RPMI8226 (cell line): ENCODE data around the gene DNAJB7.
A peak's percentile ranks its signal among the peaks of the same experiment; 100 is the strongest.
"Not testable (repeated sequence)": the region's sequence is repeated elsewhere in the genome, so short reads cannot be mapped to it uniquely, and the experiment has no call there.

Experiments used
- DNase-seq: peaks from one replicate; pipeline ENCODE4 v3.0.0-alpha.2; 2015

Gene DNAJB7

DNA sequence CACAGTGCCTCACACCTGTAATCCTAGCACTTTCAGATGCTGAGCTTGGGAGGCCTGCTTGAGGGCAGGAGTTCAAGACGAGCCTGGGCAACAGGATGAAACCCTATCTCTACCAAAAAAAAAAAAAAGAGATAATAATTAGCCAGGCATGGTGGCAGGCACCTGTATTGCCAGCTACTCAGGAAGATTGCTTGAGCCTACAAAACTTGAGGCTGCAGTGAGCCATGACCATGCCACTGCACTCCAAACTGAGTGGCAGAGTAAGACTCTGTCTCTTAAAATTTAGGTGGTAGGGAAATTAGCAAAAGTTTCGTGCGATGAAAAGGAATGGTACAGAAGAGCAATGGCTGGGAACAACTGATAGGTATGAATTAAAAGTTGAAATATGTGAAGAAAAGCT, 23.4 kb downstream of the DNAJB7 start:
- peak; percentile 14 for DNase-seq

- DNase-seq, result no peak
Measured at GRCh38 chr22:40834619-40835018, 27.3 kb downstream of the DNAJB7 start.

- DNase-seq, result no peak
Measured at GRCh38 chr22:40829131-40829530, 32.8 kb downstream of the DNAJB7 start.

DNA sequence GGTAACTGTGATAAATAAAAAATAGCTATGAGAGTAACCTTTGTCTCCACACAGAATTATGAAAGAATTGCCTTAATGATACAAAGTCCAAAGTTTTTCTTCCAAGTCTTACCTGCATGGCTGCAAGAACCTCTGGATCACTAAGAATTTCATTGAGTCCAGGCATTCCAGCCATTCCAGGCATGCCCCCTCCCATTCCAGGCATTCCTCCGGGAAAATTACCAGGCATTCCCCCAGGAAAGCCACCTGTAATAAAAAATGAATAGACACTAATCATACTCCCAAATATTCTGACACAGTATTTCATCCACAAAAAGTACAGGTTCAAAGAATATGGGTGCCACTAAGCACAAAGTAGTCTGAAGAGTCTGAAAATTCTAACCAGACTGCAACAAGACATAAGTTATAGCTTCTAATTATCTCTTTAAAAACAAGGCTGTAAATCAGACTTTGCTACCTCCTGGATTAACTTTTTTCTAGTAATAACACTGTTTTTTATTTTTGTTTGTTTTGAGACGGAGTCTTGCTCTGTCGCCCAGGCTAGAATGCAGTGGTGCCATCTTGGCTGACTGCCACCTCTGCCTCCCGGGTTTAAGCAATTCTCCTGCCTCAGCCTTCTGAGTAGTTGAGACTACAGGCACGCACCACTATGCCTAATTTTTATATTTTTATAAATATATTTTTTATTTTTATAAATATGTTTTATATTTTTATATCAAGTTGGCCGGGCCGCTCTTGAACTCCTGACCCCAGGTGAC, 34.8 kb downstream of the DNAJB7 start:
- no peak for DNase-seq

DNA sequence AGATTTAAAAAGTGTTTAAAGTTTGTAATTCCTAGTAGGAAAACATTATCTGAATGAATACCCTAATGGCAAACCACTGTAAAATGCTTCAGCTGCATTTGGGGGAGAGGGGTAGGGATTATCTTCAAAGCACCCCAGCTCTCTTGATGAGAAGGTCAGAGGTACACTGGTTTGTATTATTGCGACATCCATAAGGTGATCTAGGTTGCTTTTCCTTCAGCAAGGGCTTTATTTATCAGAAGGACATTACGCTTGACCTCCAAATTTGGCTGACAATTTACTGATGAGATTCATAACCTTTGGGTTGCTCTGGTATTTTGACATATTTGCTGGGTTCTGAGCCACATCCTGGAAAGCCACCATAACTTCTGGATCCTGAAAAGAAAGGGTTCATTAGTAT, 35.6 kb downstream of the DNAJB7 start:
- not testable (repeated sequence) for DNase-seq

DNA sequence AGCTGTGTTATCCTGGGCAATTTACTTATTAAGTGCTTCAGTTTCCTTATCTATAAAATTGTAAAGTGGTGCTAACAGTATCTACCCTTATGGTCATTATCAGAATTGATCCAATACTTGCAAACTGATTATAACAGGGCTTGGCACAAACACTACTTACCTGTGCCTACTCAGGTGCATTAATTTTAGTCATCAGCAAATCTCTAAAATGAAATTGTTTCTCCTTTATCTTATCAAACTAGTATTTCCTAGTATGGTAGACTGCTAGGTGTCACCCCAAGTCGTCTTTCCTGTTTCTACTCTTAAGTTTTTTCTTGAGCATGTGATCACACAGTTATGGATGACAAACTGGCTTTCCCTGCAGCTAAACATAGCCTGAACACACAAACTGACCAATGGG, 38.5 kb downstream of the DNAJB7 start:
- DNase-seq, result no peak

DNA sequence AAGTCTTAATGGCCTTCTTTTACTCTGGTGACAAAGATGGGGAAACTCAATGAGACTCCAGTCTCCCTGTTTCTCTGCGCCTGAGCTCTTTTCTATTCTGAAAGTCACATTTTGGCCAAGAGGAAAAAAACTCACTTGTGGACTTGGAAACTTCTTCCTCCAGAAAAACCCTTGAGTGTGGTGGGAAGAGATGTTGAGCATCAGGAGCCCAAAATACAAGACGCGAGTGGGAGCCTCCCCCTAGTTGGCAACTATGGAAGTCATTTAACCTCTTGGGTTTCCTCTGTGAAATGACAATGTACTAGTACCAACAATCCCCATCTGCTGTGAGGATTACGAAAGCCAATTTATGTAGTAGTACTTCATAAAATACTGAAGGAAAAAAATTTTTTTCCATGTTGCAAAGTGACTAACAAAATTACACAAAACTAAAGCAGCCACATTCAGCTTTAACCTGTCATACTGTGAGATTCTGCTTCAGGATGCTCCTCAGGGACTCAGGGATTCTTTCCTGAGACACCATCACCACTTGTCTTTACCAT, 42.2 kb downstream of the DNAJB7 start:
- peak; percentile 8 for DNase-seq

DNA sequence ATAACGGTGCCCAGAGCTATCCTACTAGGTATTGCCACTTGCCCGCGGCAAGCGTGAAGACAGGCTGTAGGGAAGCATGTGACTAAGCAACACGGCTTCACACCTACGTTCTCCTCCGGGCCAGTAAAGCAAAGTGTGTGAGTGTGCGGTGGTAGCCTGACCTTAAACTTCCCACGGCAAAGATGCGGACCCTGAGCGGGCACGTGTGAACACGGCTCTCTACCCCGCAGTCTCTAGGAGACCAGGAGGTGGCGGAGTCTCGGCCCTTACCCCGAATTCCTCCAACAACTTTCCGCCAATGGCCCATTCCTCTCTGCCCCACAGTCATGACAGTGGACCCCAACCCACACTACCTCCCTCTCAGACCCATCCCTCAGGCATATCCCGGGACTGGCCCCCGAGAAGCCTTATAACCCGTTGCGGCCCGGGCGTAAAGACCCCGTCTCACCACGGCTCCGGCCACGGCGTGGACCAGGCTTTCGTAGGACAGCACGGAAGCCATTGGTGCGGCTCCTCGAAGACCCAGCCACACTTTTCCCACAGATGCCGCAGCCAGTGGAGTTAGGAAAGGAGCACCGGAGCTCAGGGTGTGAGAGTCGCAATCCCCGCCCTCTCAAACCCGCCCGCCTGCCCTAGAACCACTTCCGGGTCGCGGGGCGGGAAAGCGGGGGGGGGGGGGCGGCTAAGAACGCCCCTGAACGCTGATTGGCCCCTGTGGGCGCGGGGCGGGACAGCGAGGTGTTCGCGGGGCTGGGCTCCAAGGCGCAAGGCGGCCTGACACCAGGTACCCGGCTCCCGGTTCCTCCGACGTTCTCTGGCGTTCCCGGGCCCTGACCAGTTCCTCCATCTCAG, 42.9 kb downstream of the DNAJB7 start, which contains the start of gene SLC25A17:
Gene SLC25A17, minus strand, starts transcription at position 600 of the 852 bp plus-strand sequence. Its CDS starts 98 bp downstream, at position 502.
- peak; percentile 93 for DNase-seq

DNA sequence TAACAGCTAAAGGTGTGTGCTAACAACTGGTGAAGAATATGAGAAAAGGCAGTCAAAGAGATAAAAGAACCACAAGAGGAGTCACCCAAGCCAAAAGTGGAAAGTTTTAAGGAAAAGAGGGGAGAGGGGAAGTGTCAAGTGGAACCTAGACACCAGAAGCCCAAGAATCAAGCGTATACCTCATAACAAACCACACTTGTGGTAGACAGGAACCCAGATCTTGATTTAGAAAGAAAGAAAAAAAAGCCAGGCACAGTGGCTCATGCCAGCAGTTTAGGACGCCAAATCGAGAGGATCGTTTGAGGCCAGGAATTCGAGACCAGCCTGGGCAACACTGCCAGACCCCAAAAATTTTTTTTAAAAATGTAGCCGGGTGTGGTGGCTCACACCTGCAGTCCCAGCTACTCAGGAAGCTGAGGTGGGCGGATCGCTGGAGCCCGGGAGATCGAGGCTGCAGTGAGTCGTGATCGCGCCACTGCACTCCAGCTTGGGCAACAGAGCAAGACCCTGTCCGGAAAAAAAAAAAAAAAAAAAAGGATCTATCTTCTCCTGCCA, 43.6 kb downstream of the DNAJB7 start:
- no peak for DNase-seq

- peak; percentile 74 for DNase-seq
Measured at GRCh38 chr22:40817737-40818136, 44.2 kb downstream of the DNAJB7 start.

DNA sequence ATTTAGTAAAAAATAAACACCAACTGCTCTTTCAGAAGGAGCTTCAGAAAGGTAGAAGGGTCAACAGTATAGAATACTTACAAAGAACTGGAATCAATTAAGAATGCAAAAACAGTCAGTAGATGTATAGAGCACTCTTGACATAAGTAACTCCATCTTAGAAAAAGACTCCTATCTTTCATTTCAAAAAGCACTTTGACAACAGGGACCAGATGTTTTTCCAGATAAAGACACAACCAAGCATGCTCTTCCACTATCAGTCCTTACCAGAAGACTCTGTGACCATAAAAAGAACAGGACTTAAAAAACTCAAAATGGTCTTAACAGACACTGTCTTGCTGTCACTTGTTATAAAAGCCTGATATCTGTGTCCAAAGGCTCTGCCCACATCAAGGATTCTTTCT, 48.0 kb downstream of the DNAJB7 start:
- DNase-seq, result no peak
